ENCODE measurements around the gene CDH24.

Gene CDH24

GRCh38 chr14:23023022-23023794 lies 34.1 kb downstream of the CDH24 start:
- H3K4me3 ChIP-seq (ENCODE audit: low read length) = no peak overlapping the region
- DNase-seq (ENCODE audit: low read depth) = no peak
- TF ChIP-seq CTCF (IDR thresholded peaks at IDR 0.05; ENCODE audit: insufficient read depth, low read depth, low read length, missing control alignments) = no peak

- TF ChIP-seq CTCF (IDR thresholded peaks at IDR 0.05; ENCODE audit: insufficient read depth, low read depth, low read length, missing control alignments) = no peak
- no peak for DNase-seq (ENCODE audit: low read depth)
- no peak overlapping the region for H3K4me3 ChIP-seq (ENCODE audit: low read length)
Measured at GRCh38 chr14:23021889-23022442, 35.4 kb downstream of the CDH24 start.

GRCh38 chr14:23021434-23021833 lies 35.9 kb downstream of the CDH24 start:
- TF ChIP-seq CTCF (IDR thresholded peaks at IDR 0.05; ENCODE audit: insufficient read depth, low read depth, low read length, missing control alignments) = no peak
- H3K4me3 ChIP-seq (ENCODE audit: low read length) = no peak overlapping the region

GRCh38 chr14:23020143-23021128 lies 36.9 kb downstream of the CDH24 start:
- TF ChIP-seq CTCF (IDR thresholded peaks at IDR 0.05; ENCODE audit: insufficient read depth, low read depth, low read length, missing control alignments) = no peak
- H3K4me3 ChIP-seq (ENCODE audit: low read length) = no peak overlapping the region
- DNase-seq (ENCODE audit: low read depth) = no peak

More at GRCh38 chr14:23021434-23021833, 35.9 kb downstream of the CDH24 start:
- DNase-seq (ENCODE audit: low read depth) = no peak

- H3K4me3 ChIP-seq (ENCODE audit: low read length) = no peak overlapping the region
- no peak for TF ChIP-seq CTCF (IDR thresholded peaks at IDR 0.05; ENCODE audit: insufficient read depth, low read depth, low read length, missing control alignments)
- DNase-seq (ENCODE audit: low read depth) = no peak
Measured at GRCh38 chr14:23018107-23018506, 39.2 kb downstream of the CDH24 start.

GRCh38 chr14:23017091-23017490 lies 40.2 kb downstream of the CDH24 start:
- H3K4me3 ChIP-seq (ENCODE audit: low read length) = no peak overlapping the region
- no peak for DNase-seq (ENCODE audit: low read depth)
- TF ChIP-seq CTCF (IDR thresholded peaks at IDR 0.05; ENCODE audit: insufficient read depth, low read depth, low read length, missing control alignments) = no peak
